GM12892 (cell line): ENCODE measurements around the gene MYO3B.

Experiments used
- POLR2A ChIP-seq: IDR thresholded peaks from 2 replicates; pipeline ENCODE4 v1.6.1; 2011; ENCODE audit warnings: low read depth, low read length, control low read depth
- POLR2AphosphoS5 ChIP-seq: IDR thresholded peaks from 2 replicates; pipeline ENCODE4 v1.6.1; 2011; ENCODE audit warnings: low read depth, low read length, control low read depth
- TAF1 ChIP-seq: IDR thresholded peaks from 2 replicates; pipeline ENCODE4 v1.6.1; 2011; ENCODE audit warnings: low read depth, mild to moderate bottlenecking, control low read depth, low read length, borderline replicate concordance

DNA sequence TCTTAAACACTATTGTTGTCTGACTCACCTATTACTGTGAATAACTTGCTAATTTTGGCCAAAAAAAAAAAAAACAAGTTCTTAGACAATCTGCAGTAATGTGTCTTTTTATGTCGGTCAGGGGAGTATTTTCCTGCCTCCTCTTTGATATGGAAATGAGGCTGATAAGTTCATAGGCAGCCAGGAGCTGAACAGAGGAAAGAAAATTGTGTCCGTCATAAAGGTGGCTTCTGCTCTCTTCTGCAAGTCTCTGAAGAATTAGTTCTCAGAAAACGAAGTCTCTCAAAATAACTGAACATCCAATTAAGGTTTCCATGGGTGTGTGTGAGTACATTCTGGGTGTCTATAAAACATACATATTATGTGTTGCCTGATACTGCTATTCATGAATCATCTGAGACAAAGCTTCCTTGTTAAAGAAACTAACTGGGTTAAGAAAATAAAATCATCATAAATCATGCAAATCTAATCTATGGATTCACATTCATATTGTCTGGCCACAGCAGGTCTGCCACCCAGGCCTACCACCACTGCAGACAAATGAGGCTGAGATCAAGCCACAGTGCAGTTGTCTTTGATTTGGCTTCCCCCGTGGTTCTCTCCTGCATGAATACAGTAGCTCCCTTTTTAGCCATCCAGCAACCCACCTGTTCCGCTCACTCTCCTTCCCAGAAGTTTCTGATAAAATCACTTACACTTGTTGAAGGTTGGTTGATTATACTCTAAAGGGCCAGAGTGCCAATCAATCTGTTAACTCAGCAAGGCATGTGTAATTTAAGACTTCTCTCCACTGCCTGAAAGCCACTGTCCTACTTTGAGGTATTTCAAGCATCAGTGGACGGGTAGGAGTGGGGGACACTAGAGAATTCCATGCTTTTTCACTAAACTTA, 517.8 kb downstream of the MYO3B start:
- TF ChIP-seq POLR2AphosphoS5, result no peak
- no peak for TF ChIP-seq POLR2A
- no peak for TF ChIP-seq TAF1
